HepG2 (cell line): Measurements from ENCODE around the gene ST3GAL5. TPM values are rescaled to one million over a fixed set of nuclear protein-coding genes. Genes with fewer than 3 reads are reported as not detected.
A peak's percentile ranks its signal among the peaks of the same experiment; 100 is the strongest.

ENCODE experiments used
- ATAC-seq: fragments of 200-7000 bp; cut with Tn5 transposase; 3 replicates; pipeline ENCODE4 v1.9.1; 2020; ENCODE audit warnings: mild to moderate bottlenecking, moderate library complexity
- BruUV-seq: library from RNA; stranded (reverse); fragments of 400-500 nt; replicated peaks from 2 replicates; lab custom pipeline; 2021; lab: Mats Ljungman, UMichigan
- CTCF ChIA-PET: fragments of 300-600 bp; formaldehyde crosslinking; extraction: SDS; loops from one replicate; lab custom pipeline; 2021; ENCODE audit warnings: low total read pairs, inconsistent platforms, low intra/inter-chr PET ratio; lab: Yijun Ruan, JAX
- POLR2A ChIA-PET: fragments of 350-600 bp; sonication (Branson Sonifier 250); formaldehyde crosslinking; loops from one replicate; lab custom pipeline; 2020; ENCODE audit warnings: antibody characterized with exemption, inconsistent platforms; lab: Yijun Ruan, JAX
- DNase-seq: peaks from one replicate; pipeline ENCODE4 v3.0.0-alpha.2; 2015; ENCODE audit warnings: low spot score
- FAIRE-seq: peaks from 3 replicates; lab custom pipeline; 2011; peaks lifted over from hg19 to GRCh38; lab: Jason Lieb, UNC
- H2AFZ ChIP-seq: one replicate; pipeline ENCODE4 v1.6.1; 2011; ENCODE audit warnings: low read length, inconsistent platforms
- H3K27ac ChIP-seq: fragments of 300-600 bp; 3 replicates; pipeline ENCODE4 v1.8.0; 2011; ENCODE audit warnings: mixed run types, mild to moderate bottlenecking, mixed read lengths, low read length, inconsistent platforms; ENCODE audit not compliant: insufficient read depth; ENCODE audit errors: extremely low read length
- H3K27me3 ChIP-seq, 2 experiments: fragments of 200-600 bp in 1 of 2; 2 replicates in 1 of 2; 3 replicates in 1 of 2; pipeline versions ENCODE4 v1.6.0 to v1.8.0; 2011; ENCODE audit warnings: low read length in 2 of 2, mild to moderate bottlenecking in 2 of 2, moderate library complexity in 2 of 2, inconsistent platforms in 1 of 2; ENCODE audit not compliant: insufficient read depth in 2 of 2, control insufficient read depth in 1 of 2
- H3K36me3 ChIP-seq, 2 experiments: fragments of 200-600 bp in 1 of 2; replicated peaks in 1 of 2; 2 replicates in 1 of 2; 3 replicates in 1 of 2; pipeline versions ENCODE4 v1.5.1 to v1.8.0; 2011; ENCODE audit warnings: low read length in 2 of 2, inconsistent platforms in 1 of 2; ENCODE audit not compliant: insufficient read depth in 2 of 2, control insufficient read depth in 1 of 2
- H3K4me1 ChIP-seq: 2 replicates; pipeline ENCODE4 v1.5.1; 2012; ENCODE audit warnings: low read length, inconsistent platforms; ENCODE audit not compliant: insufficient read depth
- H3K4me2 ChIP-seq: 2 replicates; pipeline ENCODE4 v1.6.0; 2011; ENCODE audit warnings: low read depth, low read length, inconsistent platforms
- H3K4me3 ChIP-seq, 3 experiments: fragments of 200-600 bp in 1 of 3; sonication (generic), shearing (Covaris generic) in 1 of 3; replicated peaks in 1 of 3; 2 replicates each; pipeline ENCODE4 v1.5.1; 2011 to 2016; ENCODE audit warnings: low read length in 3 of 3, inconsistent platforms in 2 of 3, low read depth in 2 of 3, mild to moderate bottlenecking in 2 of 3, control low read depth in 1 of 3, mixed read lengths in 1 of 3; ENCODE audit not compliant: insufficient read depth in 1 of 3
- H3K79me2 ChIP-seq: one replicate; pipeline ENCODE4 v1.6.1; 2011; ENCODE audit warnings: low read length, inconsistent platforms; ENCODE audit not compliant: insufficient read depth
- H3K9ac ChIP-seq: 2 replicates; pipeline ENCODE4 v1.6.0; 2011; ENCODE audit warnings: mild to moderate bottlenecking, low read depth, low read length, inconsistent platforms; ENCODE audit not compliant: insufficient read depth
- H3K9me3 ChIP-seq: 2 replicates; pipeline ENCODE4 v1.5.1; 2012; ENCODE audit warnings: mild to moderate bottlenecking, low read length
- H4K20me1 ChIP-seq: 2 replicates; pipeline ENCODE4 v1.6.0; 2011; ENCODE audit warnings: inconsistent platforms, mild to moderate bottlenecking, low read length, moderate library complexity; ENCODE audit not compliant: insufficient read depth
- PRPF4 ChIP-seq: fragments of 200-400 bp; formaldehyde crosslinking; IDR thresholded peaks from 2 replicates; pipeline ENCODE4 v1.6.1; 2016; ENCODE audit warnings: low read length, low read depth; ENCODE audit not compliant: poor library complexity, severe bottlenecking
- STAG1 ChIP-seq: sonication (generic); formaldehyde crosslinking; IDR thresholded peaks from 2 replicates; pipeline ENCODE4 v1.4.0; 2020; ENCODE audit warnings: missing genetic modification reagents
- ZIK1 ChIP-seq: sonication (generic); formaldehyde crosslinking; IDR thresholded peaks from 2 replicates; pipeline ENCODE4 v1.5.0; 2020; ENCODE audit warnings: mild to moderate bottlenecking, low read depth, missing genetic modification reagents, borderline replicate concordance
- WGBS: methylation state at CpG from one replicate; pipeline ENCODE4 v1.1.6; 2017; ENCODE audit warnings: low lambda C conversion rate; 5-methylcytosine and 5-hydroxymethylcytosine counted together
- in situ Hi-C: cut with HindIII; loops from 2 replicates; pipeline ENCODE4 v1.10.0; 2017; ENCODE audit warnings: low pct_unique_long_range_greater_than_20kb; ENCODE audit not compliant: extremely low pct_ligation_motif_present
- intact Hi-C: fragments of 100-400 bp; cut with micrococcal nuclease; formaldehyde crosslinking; loops from one replicate; pipeline ENCODE4 v1.10.0; 2022; ENCODE audit not compliant: unreplicated experiment
- polyA plus RNA-seq, 8 experiments: library from polyadenylated mRNA; depleted of rRNA in 3 of 8; stranded (reverse) in 7 of 8; unstranded in 1 of 8; fragments of >200 nt; fragmentation: Illumina TruSeq in 4 of 8; extraction: Trizol in 4 of 8; gene quantifications; 2 replicates each; pipeline versions ENCODE4 v1.2.1 to v1.2.3, GENCODE V29; 2011 to 2016; ENCODE audit warnings: low read depth in 4 of 8, missing spikeins in 1 of 8, mixed read lengths in 1 of 8; ENCODE audit not compliant: insufficient read depth in 1 of 8
- total RNA-seq, 5 experiments: library from RNA; depleted of rRNA; stranded (reverse); fragments of >200 nt; fragmentation: Illumina TruSeq; extraction: Trizol; gene quantifications; 2 replicates each; pipeline ENCODE4 v1.2.3, GENCODE V29; 2016; ENCODE audit warnings: low read depth in 1 of 5
- TF ChIP-seq, protein P1 (sequence below): sonication (generic); formaldehyde crosslinking; IDR thresholded peaks from 2 replicates; pipeline ENCODE4 v1.5.0; 2020; ENCODE audit warnings: mild to moderate bottlenecking, missing genetic modification reagents, moderate library complexity

ST3GAL5 gene
- total and polyA plus RNA-seq, 2 of the 13 experiments (the other 11 are each of a cell fraction or from before 2014, with no cell fraction given), result 1.3 to 2.0 TPM

DNA sequence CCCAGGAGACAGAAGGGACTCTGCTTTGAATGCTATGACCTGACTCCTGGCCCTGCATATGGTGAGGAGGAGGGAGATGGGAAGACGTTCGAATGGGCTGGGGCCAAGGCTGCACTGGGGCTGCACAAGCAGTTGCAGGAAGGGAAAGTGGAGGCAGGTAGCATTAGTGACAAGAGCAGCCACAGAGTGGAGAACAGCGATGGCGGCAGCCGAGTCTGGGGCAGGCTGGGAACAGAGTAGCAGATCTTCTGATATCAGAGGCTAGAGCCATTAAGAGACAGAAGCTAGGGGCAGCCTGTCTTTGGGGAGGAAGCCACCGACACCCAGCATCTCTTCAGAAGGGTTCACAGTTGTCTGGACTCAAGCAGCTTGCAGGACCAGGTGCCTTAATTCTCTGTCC is 50.1 kb downstream of the ST3GAL5 start:
- in situ Hi-C loops, result no loop called here

DNA sequence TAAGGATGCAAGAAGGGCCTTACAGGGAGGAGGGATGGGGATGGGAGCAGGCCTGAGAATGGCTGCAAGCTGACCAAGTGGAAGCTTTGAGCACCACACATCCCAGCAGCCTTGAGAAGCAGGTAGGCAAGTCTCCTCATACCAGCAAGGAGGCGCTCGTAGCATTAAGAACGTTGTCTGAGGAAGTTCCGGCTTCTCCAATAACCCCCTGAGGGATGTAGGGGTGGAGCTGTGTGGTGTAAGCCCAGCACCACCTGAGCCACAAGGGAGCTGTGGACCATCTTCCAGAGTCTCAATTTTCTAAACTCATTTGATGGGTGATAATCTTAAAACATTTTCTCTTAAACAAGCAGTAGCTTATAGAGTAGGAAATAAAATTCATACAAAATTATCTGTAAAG is 50.6 kb downstream of the ST3GAL5 start:
- TF ChIP-seq ZIK1 (CRISPR knock-in tag) (no peak), STAG1 (CRISPR knock-in tag) (peak; percentile 23; the same call in 1 of the 2 replicates)
- TF ChIP-seq, protein P1, sequence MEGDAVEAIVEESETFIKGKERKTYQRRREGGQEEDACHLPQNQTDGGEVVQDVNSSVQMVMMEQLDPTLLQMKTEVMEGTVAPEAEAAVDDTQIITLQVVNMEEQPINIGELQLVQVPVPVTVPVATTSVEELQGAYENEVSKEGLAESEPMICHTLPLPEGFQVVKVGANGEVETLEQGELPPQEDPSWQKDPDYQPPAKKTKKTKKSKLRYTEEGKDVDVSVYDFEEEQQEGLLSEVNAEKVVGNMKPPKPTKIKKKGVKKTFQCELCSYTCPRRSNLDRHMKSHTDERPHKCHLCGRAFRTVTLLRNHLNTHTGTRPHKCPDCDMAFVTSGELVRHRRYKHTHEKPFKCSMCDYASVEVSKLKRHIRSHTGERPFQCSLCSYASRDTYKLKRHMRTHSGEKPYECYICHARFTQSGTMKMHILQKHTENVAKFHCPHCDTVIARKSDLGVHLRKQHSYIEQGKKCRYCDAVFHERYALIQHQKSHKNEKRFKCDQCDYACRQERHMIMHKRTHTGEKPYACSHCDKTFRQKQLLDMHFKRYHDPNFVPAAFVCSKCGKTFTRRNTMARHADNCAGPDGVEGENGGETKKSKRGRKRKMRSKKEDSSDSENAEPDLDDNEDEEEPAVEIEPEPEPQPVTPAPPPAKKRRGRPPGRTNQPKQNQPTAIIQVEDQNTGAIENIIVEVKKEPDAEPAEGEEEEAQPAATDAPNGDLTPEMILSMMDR (CRISPR knock-in tag), result peak; percentile 39
- Histone ChIP-seq H4K20me1 (no peaks in the 10 kb centered on the region), H3K27me3 (no peaks in the 10 kb centered on the region), H3K4me2 (no peak overlapping the region), H2AFZ (no peak overlapping the region), H3K36me3 (no peaks in the 10 kb centered on the region), H3K9me3 (no peaks in the 10 kb centered on the region), H3K4me1 (no peaks in the 10 kb centered on the region), H3K79me2 (no peaks in the 10 kb centered on the region), H3K4me3 (no peak overlapping the region), H3K9ac (no peak overlapping the region), H3K27ac (no peak overlapping the region)
- DNase-seq (no peak), FAIRE-seq (no peak), ATAC-seq (no peak)
- intact Hi-C loops, result no loop called here
- ChIA-PET CTCF (no interaction called here), POLR2A (no interaction called here)
- in situ Hi-C loops, result no loop called here
- BruUV-seq, result no TSS peak
- WGBS, result 27% methylated on average over 4 of the region's 4 CpGs

More for the DNA sequence above, 50.1 kb downstream of the ST3GAL5 start:
- Histone ChIP-seq H2AFZ (no peak overlapping the region), H3K79me2 (no peaks in the 10 kb centered on the region), H3K9ac (no peak overlapping the region), H3K9me3 (no peaks in the 10 kb centered on the region), H4K20me1 (no peaks in the 10 kb centered on the region), H3K27ac (no peak overlapping the region), H3K4me3 (no peak overlapping the region), H3K4me2 (no peak overlapping the region), H3K27me3 (no peaks in the 10 kb centered on the region), H3K4me1 (no peaks in the 10 kb centered on the region), H3K36me3 (no peaks in the 10 kb centered on the region)
- no peak for DNase-seq
- no peak for TF ChIP-seq PRPF4
- WGBS, result 49% methylated on average over 6 of the region's 6 CpGs
- intact Hi-C loops, result no loop called here
- CTCF ChIA-PET, result no interaction called here
- BruUV-seq, result no TSS peak
- FAIRE-seq, result no peak
- no peak for ATAC-seq
- POLR2A ChIA-PET, result no interaction called here
